Caco-2 (cell line): ENCODE measurements around the gene FDXR. TPM values are rescaled to one million over a fixed set of nuclear protein-coding genes. Genes with fewer than 3 reads are reported as not detected.
A peak's percentile ranks its signal among the peaks of the same experiment; 100 is the strongest.

Experiments used
- Bru-seq: library from RNA; stranded (reverse); fragments of 400-500 nt; gene quantifications from one replicate; lab custom pipeline; 2021; lab: Mats Ljungman, UMichigan
- BruChase-seq, 2 experiments: library from RNA; stranded (reverse); fragments of 400-500 nt; gene quantifications; one replicate each; lab custom pipeline; 2021; lab: Mats Ljungman, UMichigan
- BruUV-seq: library from RNA; stranded (reverse); fragments of 400-500 nt; replicated peaks from 2 replicates; lab custom pipeline; 2021; lab: Mats Ljungman, UMichigan
- CTCF ChIA-PET: fragments of 300-600 bp; sonication (Branson Sonifier 250); formaldehyde crosslinking; loops from one replicate; lab custom pipeline; 2022; ENCODE audit warnings: antibody characterized with exemption; lab: Charles Lee
- POLR2A ChIA-PET: fragments of 300-600 bp; sonication (Branson Sonifier 250); formaldehyde crosslinking; loops from one replicate; lab custom pipeline; 2022; ENCODE audit warnings: antibody characterized with exemption; lab: Charles Lee
- DNase-seq, 2 experiments: peaks; one replicate each; pipeline versions ENCODE4 v3.0.0 to v3.0.0-alpha.2; 2020 to 2022
- H3K27me3 ChIP-seq: replicated peaks from 2 replicates; pipeline ENCODE4 v1.6.0; 2011; ENCODE audit warnings: low read length; ENCODE audit not compliant: control insufficient read depth, insufficient read depth
- H3K36me3 ChIP-seq: 2 replicates; pipeline ENCODE4 v1.5.1; 2011; ENCODE audit warnings: low read length; ENCODE audit not compliant: control insufficient read depth, insufficient read depth
- H3K4me1 ChIP-seq: fragments of 250-450 bp; sonication (Bioruptor Pico); 2 replicates; pipeline ENCODE4 v1.5.1; 2020; ENCODE audit warnings: mild to moderate bottlenecking
- H3K4me3 ChIP-seq: 2 replicates; pipeline ENCODE4 v1.5.1; 2011; ENCODE audit warnings: low read depth, mild to moderate bottlenecking, control low read depth, low read length
- H3K9me3 ChIP-seq: fragments of 250-450 bp; sonication (Bioruptor Pico); 2 replicates; pipeline ENCODE4 v1.5.1; 2020; ENCODE audit warnings: mild to moderate bottlenecking, moderate library complexity
- H3K27ac Mint-ChIP-seq: one replicate; pipeline ENCODE4 v1.8.0; 2022; ENCODE audit warnings: mixed read lengths; ENCODE audit not compliant: unreplicated experiment
- H3K27me3 Mint-ChIP-seq: one replicate; pipeline ENCODE4 v1.8.0; 2022; ENCODE audit warnings: mixed read lengths; ENCODE audit not compliant: insufficient read depth, unreplicated experiment
- H3K36me3 Mint-ChIP-seq: one replicate; pipeline ENCODE4 v1.8.0; 2022; ENCODE audit warnings: mild to moderate bottlenecking, mixed read lengths; ENCODE audit not compliant: insufficient read depth, unreplicated experiment
- H3K4me1 Mint-ChIP-seq: one replicate; pipeline ENCODE4 v1.8.0; 2022; ENCODE audit warnings: low read depth, mixed read lengths; ENCODE audit not compliant: unreplicated experiment
- H3K4me3 Mint-ChIP-seq: one replicate; pipeline ENCODE4 v1.8.0; 2022; ENCODE audit warnings: mild to moderate bottlenecking, moderate library complexity, mixed read lengths; ENCODE audit not compliant: unreplicated experiment
- H3K9me3 Mint-ChIP-seq: one replicate; pipeline ENCODE4 v1.8.0; 2022; ENCODE audit warnings: mixed read lengths; ENCODE audit not compliant: unreplicated experiment
- intact Hi-C: fragments of 100-400 bp; cut with micrococcal nuclease; formaldehyde crosslinking; loops from one replicate; pipeline ENCODE4 v1.10.0; 2022; ENCODE audit not compliant: unreplicated experiment
- long read RNA-seq: library from polyadenylated mRNA; stranded (forward); transcript quantifications from one replicate; pipeline ENCODE4 v2.0.0, GENCODE V29; 2022
- total RNA-seq: library from RNA; stranded (reverse); gene quantifications from 2 replicates; pipeline ENCODE4 v1.2.3, GENCODE V29; 2022
- TF ChIP-seq, protein P1 (sequence below), 2 experiments: fragments of 200-600 bp in 1 of 2; IDR thresholded peaks; 1 replicate in 1 of 2; 2 replicates in 1 of 2; pipeline versions ENCODE4 v1.5.1 to v1.8.0; 2011 to 2022; ENCODE audit warnings: antibody characterized with exemption in 1 of 2, control low read depth in 1 of 2, inconsistent platforms in 1 of 2, low read depth in 1 of 2, low read length in 1 of 2, mild to moderate bottlenecking in 1 of 2, moderate library complexity in 1 of 2; ENCODE audit not compliant: insufficient read depth in 1 of 2, severe bottlenecking in 1 of 2, unreplicated experiment in 1 of 2

The FDXR gene, protein sequence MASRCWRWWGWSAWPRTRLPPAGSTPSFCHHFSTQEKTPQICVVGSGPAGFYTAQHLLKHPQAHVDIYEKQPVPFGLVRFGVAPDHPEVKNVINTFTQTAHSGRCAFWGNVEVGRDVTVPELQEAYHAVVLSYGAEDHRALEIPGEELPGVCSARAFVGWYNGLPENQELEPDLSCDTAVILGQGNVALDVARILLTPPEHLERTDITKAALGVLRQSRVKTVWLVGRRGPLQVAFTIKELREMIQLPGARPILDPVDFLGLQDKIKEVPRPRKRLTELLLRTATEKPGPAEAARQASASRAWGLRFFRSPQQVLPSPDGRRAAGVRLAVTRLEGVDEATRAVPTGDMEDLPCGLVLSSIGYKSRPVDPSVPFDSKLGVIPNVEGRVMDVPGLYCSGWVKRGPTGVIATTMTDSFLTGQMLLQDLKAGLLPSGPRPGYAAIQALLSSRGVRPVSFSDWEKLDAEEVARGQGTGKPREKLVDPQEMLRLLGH
- 19.0 and 20.6 TPM in 2 replicates for total RNA-seq
- percentile 53 among the genes with signal in this experiment for Bru-seq, nascent RNA
- percentile 61 among the genes with signal in this experiment for BruChase-seq, experiment 1, labeled RNA remaining after a 2-hour chase
- percentile 60 among the genes with signal in this experiment for BruChase-seq, experiment 2, labeled RNA remaining after a 6-hour chase
- long read RNA-seq, transcript FDXR-201 (12 exons, 1,875 nt) = major isoform, 9 of 18 reads
- long read RNA-seq, partial matches to known transcripts = 3 of 18 reads
- long read RNA-seq, other reads (novel, unspliced or antisense) = 5 of 18 reads

DNA sequence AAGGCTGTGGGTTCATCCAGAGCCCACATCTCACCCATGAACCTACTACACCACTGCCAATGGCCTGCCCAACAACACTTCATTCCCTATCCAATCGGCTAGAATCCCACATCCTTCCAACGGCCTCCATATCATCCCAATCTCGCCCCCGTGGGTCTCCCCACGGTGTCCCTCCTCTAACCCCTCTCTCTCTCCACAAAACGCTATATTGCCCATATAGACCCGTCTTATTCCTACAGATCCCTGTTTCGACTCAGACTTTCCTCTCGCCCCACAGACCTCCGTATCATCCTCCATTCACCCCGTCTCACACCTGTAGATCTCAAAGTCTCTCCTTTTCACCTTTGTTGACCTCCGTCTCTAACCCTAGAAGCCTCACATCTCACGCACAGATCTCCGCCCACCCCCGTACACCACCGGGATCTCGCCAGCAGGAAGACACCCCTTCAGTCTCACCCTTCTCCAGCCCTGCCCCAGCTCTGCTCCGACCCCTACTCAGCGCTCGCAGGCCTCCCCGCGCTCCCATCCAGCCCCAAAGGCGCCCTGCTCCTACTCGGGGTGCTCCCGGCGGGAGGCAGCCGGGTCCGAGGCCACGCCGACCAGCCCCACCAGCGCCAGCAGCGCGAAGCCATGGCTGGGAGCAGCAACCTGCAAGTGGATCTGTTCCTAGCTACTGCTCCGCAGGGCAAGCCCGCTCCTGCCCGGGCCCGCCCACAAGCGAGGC is at the start of gene FDXR:
Gene FDXR (minus strand): TSS at position 682 of the 724 bp plus-strand sequence. CDS start 50 bp downstream, at position 632.
- H3K9me3 ChIP-seq = no peaks in the 10 kb centered on the region
- TF ChIP-seq, protein P1, sequence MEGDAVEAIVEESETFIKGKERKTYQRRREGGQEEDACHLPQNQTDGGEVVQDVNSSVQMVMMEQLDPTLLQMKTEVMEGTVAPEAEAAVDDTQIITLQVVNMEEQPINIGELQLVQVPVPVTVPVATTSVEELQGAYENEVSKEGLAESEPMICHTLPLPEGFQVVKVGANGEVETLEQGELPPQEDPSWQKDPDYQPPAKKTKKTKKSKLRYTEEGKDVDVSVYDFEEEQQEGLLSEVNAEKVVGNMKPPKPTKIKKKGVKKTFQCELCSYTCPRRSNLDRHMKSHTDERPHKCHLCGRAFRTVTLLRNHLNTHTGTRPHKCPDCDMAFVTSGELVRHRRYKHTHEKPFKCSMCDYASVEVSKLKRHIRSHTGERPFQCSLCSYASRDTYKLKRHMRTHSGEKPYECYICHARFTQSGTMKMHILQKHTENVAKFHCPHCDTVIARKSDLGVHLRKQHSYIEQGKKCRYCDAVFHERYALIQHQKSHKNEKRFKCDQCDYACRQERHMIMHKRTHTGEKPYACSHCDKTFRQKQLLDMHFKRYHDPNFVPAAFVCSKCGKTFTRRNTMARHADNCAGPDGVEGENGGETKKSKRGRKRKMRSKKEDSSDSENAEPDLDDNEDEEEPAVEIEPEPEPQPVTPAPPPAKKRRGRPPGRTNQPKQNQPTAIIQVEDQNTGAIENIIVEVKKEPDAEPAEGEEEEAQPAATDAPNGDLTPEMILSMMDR (IDR thresholded peaks at IDR 0.05; ENCODE audit: insufficient read depth in 1 of 2, low read depth in 1 of 2, low read length in 1 of 2, severe bottlenecking in 1 of 2, unreplicated experiment in 1 of 2) = no peak
- TSS peak; percentile 77 for BruUV-seq
- ChIA-PET POLR2A (interaction anchor here (0.5 to 2.2 kb wide), 33 partner anchors 9 to 584 kb away, joined by 3 to 58 read pairs (median 4); partner anchors contain the start of genes HID1, MRPL58, NAT9 and RAB37), CTCF (interaction anchor here (0.5 to 1.9 kb wide), 25 partner anchors 11 to 464 kb away, joined by 3 to 37 read pairs (median 4); partner anchors contain the start of genes HID1, MRPL58, OTOP2 and RAB37)
- H3K27ac Mint-ChIP-seq = peak within 1 kb of the TSS; percentile 55
- H3K36me3 ChIP-seq = no peaks in the 10 kb centered on the region
- H3K4me1 ChIP-seq = peaks cover 12% of the 10 kb centered on the region
- no peaks in the 10 kb centered on the region for H3K27me3 Mint-ChIP-seq
- H3K27me3 ChIP-seq = no peaks in the 10 kb centered on the region
- intact Hi-C loops = loop anchor here (1.0 kb wide), 1 partner anchor 20 kb away; no protein-coding TSS in a partner anchor
- peak within 1 kb of the TSS; percentile 83 for H3K4me3 ChIP-seq
- H3K9me3 Mint-ChIP-seq = no peaks in the 10 kb centered on the region
- DNase-seq = no peak
- H3K4me3 Mint-ChIP-seq = peak within 1 kb of the TSS; percentile 84
- peaks cover 16% of the 10 kb centered on the region for H3K36me3 Mint-ChIP-seq
- peaks cover 21% of the 10 kb centered on the region for H3K4me1 Mint-ChIP-seq

DNA sequence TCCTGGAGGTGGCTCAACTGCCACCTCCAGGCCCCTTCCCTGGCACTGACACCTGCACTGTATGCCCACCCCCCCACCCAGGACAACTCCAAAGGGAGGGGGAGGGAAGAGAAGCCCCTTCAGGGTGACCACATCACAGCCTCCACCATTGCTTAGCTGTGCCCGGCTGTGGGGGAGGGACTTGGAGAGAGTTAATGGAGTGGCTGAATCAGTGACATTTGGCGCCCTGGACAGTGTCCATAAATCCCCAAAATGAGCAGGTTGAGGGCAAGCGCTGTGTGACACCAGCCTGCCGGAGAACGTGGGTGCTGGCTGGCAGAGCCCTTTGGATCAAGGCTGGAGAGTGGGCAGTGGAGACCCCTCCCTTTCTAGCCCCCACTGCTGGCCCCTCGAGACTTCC is 49.4 kb upstream of the FDXR start:
- no peak overlapping the region for H3K27ac Mint-ChIP-seq
- intact Hi-C loops = no loop called here

More for the DNA sequence above, 49.4 kb upstream of the FDXR start:
- Mint-ChIP-seq H3K27me3 (peaks cover 18% of the 10 kb centered on the region), H3K36me3 (no peaks in the 10 kb centered on the region), H3K4me1 (no peaks in the 10 kb centered on the region), H3K9me3 (no peaks in the 10 kb centered on the region), H3K4me3 (peak overlapping the region; percentile 71)
- TF ChIP-seq, protein P1 (IDR thresholded peaks at IDR 0.05; ENCODE audit: insufficient read depth in 1 of 2, low read depth in 1 of 2, low read length in 1 of 2, severe bottlenecking in 1 of 2, unreplicated experiment in 1 of 2) = no peak
- no peak for DNase-seq
- Histone ChIP-seq H3K36me3 (no peaks in the 10 kb centered on the region), H3K9me3 (no peaks in the 10 kb centered on the region), H3K4me3 (no peak overlapping the region), H3K27me3 (peaks cover 1% of the 10 kb centered on the region; the same call in 1 of the 2 replicates), H3K4me1 (peaks cover 6% of the 10 kb centered on the region; the same call in 1 of the 2 replicates)
- no TSS peak for BruUV-seq
- CTCF ChIA-PET = interaction anchor here (1.2 to 4.3 kb wide), 3 partner anchors 36 to 49 kb away, joined by 6 to 46 read pairs (median 21); partner anchors contain the start of gene FDXR
- POLR2A ChIA-PET = interaction anchor here (0.6 kb wide), 1 partner anchor 65 kb away, joined by 13 read pairs; the partner anchor contains the start of gene CDR2L
